ENCODE results near the gene RPS6KA3.
A peak's percentile ranks its signal among the peaks of the same experiment; 100 is the strongest.
"Not testable (repeated sequence)": the region's sequence is repeated elsewhere in the genome, so short reads cannot be mapped to it uniquely, and the experiment has no call there.

RPS6KA3 gene

GRCh38 chrX:20141281-20142220 lies 125.2 kb downstream of the RPS6KA3 start, which contains the start of gene EIF1AX:
TSS of gene EIF1AX (minus strand) at chrX:20141838. CDS start at chrX:20141640, 198 bp downstream.
- DNase-seq, result peak; percentile 74

DNA sequence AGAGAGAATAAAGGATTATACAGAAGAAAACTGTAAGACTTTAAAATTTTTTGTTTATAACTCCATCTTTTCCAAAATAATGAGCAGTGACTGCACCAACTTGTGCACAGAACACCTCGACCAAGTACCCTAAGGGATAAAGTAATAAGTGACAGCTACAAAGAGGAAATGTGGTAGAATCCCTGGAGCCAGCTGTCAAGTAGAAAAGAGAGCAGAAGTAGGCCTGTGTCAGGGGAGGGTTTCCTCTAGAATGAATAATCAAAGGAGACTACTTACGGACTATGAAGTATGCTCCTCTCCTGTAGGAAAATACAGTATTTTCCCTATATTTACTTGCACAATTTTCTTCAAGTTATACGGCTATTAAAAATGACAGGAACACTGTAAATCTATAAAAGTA lies 126.3 kb downstream of the RPS6KA3 start:
- DNase-seq, result no peak

- no peak for DNase-seq
These were observed 126.7 kb downstream of the RPS6KA3 start for GRCh38 chrX:20139966-20140365.

DNA sequence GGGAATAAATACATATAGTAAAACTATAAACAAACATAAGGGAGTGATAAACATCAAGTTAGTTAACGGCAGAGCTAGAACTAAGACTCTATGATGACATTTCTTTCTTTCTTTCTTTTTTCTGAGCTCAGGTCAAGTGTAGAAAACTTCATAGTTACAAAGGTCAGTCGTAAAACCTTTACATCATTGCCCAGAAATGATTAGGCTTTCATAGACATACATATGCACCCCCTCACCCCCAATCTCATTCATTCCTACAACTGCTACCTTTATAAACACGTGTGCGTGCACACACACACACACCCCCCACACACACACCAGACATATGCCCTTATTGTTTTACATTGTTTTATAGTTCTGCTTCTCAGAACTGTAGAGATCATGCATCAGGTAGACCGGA lies 130.8 kb downstream of the RPS6KA3 start:
- DNase-seq, result no peak

- DNase-seq, result no peak
These were observed 134.0 kb downstream of the RPS6KA3 start for GRCh38 chrX:20132666-20133065.

GRCh38 chrX:20130357-20130756 lies 136.4 kb downstream of the RPS6KA3 start:
- DNase-seq, result no peak

GRCh38 chrX:20129547-20129946 lies 137.2 kb downstream of the RPS6KA3 start:
- no peak for DNase-seq

DNA sequence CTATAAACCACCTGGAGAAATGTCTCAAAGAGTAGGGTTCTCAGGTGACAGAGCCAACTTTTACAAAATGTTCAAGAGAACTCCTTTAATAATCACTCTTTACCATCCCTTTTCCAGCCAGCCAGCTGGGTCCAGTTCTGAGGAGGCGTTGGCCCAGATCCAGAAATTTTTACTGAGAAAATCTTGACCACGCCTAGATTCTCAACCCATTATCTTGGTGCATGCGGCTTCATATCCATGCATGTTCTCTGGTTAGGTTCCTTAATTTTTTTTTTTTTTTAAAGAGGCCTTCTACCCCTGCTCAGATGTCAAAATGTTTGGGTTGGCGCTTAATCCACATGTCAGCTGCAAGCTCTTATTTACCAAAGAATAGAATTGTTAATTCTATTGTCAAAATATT lies 138.0 kb downstream of the RPS6KA3 start:
- no peak for DNase-seq

DNA sequence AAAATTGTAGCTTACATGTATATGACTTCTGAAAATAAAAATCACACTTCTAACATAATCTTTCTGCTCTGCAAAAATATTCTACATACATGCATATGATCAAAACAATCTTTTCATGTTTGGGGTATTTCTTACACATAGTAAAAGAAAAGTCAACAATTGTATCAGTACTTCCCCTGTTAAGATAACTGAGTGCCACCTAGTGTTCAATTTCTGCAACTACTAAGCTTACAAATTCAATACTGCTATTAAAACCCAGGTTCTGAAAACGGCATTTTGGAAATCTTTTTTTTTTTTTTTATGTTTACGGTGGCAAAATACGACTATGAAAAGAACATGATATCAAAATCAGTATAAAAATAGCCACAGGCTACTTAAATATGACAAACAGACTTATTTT lies 139.3 kb downstream of the RPS6KA3 start:
- DNase-seq, result not testable (repeated sequence)

DNA sequence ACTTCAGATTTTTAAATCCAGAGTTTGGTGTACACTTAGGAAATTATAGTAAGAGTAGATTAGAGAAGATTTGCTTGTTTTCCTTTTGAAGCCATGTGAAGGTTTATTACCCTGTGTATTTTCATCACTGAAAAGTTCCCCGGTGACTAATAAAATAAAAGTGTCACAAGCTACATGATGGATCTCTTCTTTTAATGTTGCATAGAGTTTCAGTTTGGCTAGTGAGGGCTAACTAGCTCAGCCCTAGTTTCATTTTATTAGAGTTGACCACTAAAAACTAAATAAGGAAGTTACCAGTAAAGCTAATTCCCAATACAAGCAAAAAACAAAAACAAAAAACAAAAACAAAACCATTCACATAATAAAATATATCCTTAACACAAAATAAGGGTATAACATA lies 139.9 kb downstream of the RPS6KA3 start:
- not testable (repeated sequence) for DNase-seq

DNA sequence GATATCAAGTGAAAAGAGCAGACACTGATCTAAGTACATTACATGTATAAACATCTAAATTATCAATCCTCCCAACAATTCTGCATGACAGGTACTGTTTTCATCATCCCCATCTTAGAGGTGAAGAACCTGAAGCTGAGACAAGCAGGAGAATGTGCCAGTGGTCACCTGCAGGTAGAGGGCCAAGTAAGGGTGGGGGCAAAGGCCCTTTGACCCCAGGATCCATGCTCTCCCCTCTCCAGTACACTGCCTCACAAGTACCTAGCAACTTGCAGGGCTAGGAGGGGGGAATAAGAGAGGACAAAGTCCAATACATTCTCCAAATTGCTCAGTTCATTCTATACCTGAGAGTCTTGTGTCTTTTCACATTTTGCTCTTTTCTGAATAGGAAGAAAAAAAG lies 141.7 kb downstream of the RPS6KA3 start:
- DNase-seq, result no peak

DNA sequence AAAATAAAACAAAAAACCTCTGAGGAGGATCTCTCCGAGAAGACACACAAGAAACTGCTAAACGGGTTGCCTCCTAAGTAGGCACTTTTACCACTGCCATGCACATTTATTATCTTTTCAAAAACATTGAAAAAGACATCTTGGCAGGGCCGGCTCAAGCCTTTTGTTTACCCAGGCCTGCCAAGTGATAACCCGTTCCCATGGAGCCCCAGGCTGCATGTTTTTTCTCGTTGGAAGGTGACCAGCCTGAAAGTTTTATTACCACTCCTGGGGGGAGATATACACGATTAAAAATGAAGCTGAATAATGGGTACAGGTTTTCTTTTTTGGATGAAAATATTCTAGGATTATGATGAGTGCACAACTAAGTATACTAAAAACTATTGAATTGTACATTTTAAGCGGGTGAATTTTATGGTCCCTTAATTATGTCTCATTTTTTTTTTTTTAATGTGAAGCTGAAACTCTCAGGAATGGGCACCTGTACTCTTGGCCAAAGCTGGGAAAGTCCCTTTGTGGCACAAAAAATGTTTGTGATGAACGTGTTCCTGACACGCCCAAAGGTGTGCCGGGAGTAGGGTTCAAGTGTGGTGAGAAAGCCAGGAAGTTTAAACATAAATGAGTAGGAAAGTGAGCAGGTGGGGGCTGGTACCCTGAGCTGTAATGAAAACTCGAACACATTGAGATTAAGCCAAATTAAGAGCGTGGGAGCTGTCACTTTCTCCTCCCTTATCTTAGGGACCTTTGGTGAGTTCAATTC lies 148.5 kb downstream of the RPS6KA3 start:
- no peak for DNase-seq

GRCh38 chrX:20116577-20117240 lies 150.0 kb downstream of the RPS6KA3 start, which contains the start of gene MAP7D2:
TSS of gene MAP7D2 (minus strand) at chrX:20116907. CDS start at chrX:20116879, 28 bp downstream.
- no peak for DNase-seq

DNA sequence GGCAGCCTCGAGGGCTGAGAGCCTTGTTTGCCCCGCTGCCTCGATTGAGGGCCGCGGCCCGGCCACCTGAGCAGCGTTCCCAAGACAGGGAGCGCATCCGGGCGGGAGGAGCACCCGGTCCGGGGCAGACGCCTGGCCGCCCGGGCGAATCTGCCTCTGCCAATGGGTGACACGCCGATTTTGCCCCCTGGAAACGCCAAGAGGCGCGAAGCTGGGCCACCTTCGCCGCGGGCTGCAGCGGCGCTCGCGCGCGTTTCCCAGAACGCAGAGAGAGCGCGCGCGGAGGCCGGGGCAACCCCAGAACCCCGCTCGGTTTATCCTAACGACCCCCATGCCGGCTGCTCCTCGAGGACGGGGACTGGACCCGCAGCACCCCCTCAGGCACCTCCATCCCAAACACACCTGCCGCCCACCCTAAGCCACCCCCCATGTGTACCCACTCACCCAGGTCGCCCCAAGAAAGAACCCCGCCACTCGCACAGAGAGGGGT lies 150.6 kb downstream of the RPS6KA3 start:
- no peak for DNase-seq

DNA sequence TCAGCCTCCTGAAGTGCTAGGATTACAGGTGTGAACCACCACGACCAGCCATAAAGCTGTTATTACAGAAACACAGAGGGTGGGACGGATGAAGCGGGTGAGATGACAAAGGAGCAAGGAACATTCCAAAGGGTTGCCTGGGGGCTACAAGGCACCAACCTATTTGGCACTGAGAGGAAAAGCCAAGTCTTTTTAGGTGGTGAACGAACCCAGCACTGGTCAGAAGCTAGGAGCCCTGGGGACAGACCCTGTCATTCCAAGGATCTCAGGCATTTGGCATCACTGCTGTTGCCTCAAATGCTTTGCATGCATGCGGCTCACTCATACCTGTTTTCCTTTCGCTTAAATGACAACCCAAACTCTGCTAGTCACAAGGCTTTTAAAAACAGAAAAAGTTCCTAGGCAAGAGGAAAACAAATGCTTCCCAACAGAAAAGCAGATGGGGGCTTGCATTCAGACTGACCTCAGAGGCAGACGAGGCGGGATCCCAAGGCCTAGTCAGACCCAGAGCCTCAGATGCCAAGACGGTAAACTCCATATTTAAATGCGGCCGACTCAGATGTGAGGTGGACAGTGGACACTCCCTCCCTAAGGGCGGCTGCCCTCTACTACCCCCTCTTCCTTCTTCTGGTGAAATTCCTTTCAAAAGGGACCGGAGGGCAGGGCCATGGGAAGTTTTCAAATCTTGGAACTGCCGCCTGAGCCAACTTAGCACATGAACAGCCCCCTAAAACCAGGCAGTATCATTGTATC lies 154.5 kb downstream of the RPS6KA3 start:
- no peak for DNase-seq

DNA sequence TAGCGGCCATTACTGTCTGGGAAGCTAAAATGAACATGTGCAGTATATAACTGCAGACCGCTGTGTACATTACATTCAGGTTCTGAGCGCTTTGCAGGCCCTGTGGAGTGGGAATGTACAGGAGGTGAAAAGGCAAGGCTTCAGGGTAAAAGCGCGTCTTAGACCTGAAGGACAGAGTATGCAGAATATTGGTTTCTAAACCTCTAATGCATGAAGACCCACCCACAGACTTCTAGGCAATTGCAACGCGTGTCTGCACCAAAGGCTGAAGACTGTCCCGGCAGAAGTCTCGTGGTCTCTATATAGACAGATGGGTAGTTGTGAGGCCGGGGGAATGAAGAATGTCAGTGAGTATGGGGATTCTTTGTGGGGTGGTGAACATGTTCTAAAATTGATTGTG lies 155.4 kb downstream of the RPS6KA3 start:
- DNase-seq, result no peak

DNA sequence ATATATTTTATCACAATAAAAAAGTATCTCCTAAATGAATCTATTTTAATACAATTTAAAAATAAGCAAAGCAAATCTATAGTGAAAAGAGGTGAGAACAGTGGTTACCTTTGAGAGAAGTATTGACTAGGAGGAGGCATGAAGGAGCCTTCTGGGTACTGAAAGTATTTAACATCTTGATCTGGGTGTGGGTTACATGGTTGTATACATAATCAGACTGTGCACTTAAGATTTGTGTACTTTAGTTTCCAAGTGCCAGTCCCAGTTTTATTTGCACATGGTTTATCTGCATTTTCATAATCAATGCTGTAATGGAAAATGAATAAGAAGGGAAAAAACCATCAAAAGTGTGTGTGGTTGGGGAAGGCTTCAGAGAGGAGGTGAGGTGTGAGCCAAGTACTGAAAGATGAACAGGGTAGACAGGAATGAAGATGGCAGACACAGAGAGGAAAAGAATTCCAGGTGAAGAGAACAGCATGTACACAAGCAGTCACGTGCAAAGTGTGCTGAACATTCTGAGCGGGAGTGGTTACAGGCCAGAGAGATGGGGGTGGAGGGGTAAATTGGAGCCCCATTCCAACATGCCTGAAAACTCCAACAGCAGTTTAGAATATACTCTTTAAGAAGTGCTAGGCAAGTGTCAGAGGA lies 164.7 kb downstream of the RPS6KA3 start:
- no peak for DNase-seq

Data from DMS79 treated with DMSO at 0.1 percent for 48 hours (cell line).